H1 (cell line): Measurements from ENCODE around the gene ASTN2. TPM values are rescaled to one million over a fixed set of nuclear protein-coding genes. Genes with fewer than 3 reads are reported as not detected.

Experiments
- CTCF ChIA-PET: fragments of 300-600 bp; sonication (Branson Sonifier 250); formaldehyde crosslinking; loops from one replicate; lab custom pipeline; 2021; ENCODE audit not compliant: partially characterized antibody; lab: Charles Lee
- POLR2A ChIA-PET: fragments of 300-600 bp; sonication (Branson Sonifier 250); formaldehyde crosslinking; loops from one replicate; lab custom pipeline; 2021; ENCODE audit warnings: inconsistent platforms; ENCODE audit not compliant: partially characterized antibody; lab: Charles Lee
- DNase-seq, 2 experiments: peaks; one replicate each; pipeline versions ENCODE4 v3.0.0 to v3.0.0-alpha.2; 2010 to 2022; ENCODE audit warnings: low spot score in 2 of 2, low read depth in 1 of 2, mixed read lengths in 1 of 2
- FAIRE-seq: peaks from 2 replicates; lab custom pipeline; 2011; peaks lifted over from hg19 to GRCh38; lab: Jason Lieb, UNC
- H2AFZ ChIP-seq: 2 replicates; pipeline ENCODE4 v1.8.1; 2012; ENCODE audit warnings: low read length, inconsistent platforms
- H2AK5ac ChIP-seq: 2 replicates; pipeline ENCODE4 v1.6.1; 2013; ENCODE audit warnings: low read depth, low read length
- H2BK120ac ChIP-seq: replicated peaks from 2 replicates; pipeline ENCODE3; 2013; ENCODE audit warnings: low read depth, low read length, inconsistent platforms
- H2BK12ac ChIP-seq: 2 replicates; pipeline ENCODE4 v1.6.1; 2013; ENCODE audit warnings: low read depth, low read length
- H2BK15ac ChIP-seq: 2 replicates; pipeline ENCODE4 v1.6.1; 2013; ENCODE audit warnings: low read length
- H2BK20ac ChIP-seq: 2 replicates; pipeline ENCODE4 v1.6.1; 2013; ENCODE audit warnings: low read length
- H2BK5ac ChIP-seq: 2 replicates; pipeline ENCODE4 v1.6.1; 2013; ENCODE audit warnings: low read depth, low read length
- H3K14ac ChIP-seq: 2 replicates; pipeline ENCODE4 v1.6.1; 2013; ENCODE audit warnings: inconsistent platforms; ENCODE audit not compliant: insufficient read length
- H3K18ac ChIP-seq: 2 replicates; pipeline ENCODE4 v1.6.1; 2013; ENCODE audit warnings: low read length; ENCODE audit errors: extremely low read depth
- H3K23ac ChIP-seq: 2 replicates; pipeline ENCODE4 v1.6.1; 2013; ENCODE audit warnings: inconsistent platforms; ENCODE audit not compliant: insufficient read length
- H3K23me2 ChIP-seq: 2 replicates; pipeline ENCODE4 v1.6.1; 2013; ENCODE audit warnings: low read depth, low read length
- H3K27ac ChIP-seq: 2 replicates; pipeline ENCODE4 v1.6.1; 2011; ENCODE audit warnings: low read depth, low read length, inconsistent platforms
- H3K27me3 ChIP-seq, 4 experiments: replicated peaks in 1 of 4; 1 replicate in 1 of 4; 2 replicates in 3 of 4; pipeline versions ENCODE4 v1.6.1 to v1.8.1; 2011 to 2013; ENCODE audit warnings: low read length in 3 of 4, mild to moderate bottlenecking in 3 of 4, inconsistent platforms in 2 of 4, mixed read lengths in 2 of 4, moderate library complexity in 1 of 4; ENCODE audit not compliant: control insufficient read depth in 3 of 4, insufficient read depth in 3 of 4; ENCODE audit errors: extremely low read depth in 1 of 4
- H3K36me3 ChIP-seq, 4 experiments: 2 replicates each; pipeline versions ENCODE4 v1.6.1 to v1.8.1; 2011 to 2013; ENCODE audit warnings: mild to moderate bottlenecking in 4 of 4, low read length in 3 of 4, moderate library complexity in 2 of 4, control low read depth in 1 of 4, inconsistent platforms in 1 of 4; ENCODE audit not compliant: insufficient read depth in 4 of 4, control insufficient read depth in 2 of 4
- H3K4ac ChIP-seq: replicated peaks from 2 replicates; pipeline ENCODE3; 2013; ENCODE audit warnings: low read length, low read depth, mixed read lengths, inconsistent platforms; ENCODE audit not compliant: insufficient read length
- H3K4me1 ChIP-seq, 4 experiments: replicated peaks in 1 of 4; 1 replicate in 1 of 4; 2 replicates in 3 of 4; pipeline versions ENCODE4 v1.6.1 to v1.8.1; 2011 to 2013; ENCODE audit warnings: low read length in 3 of 4, inconsistent platforms in 2 of 4, mixed read lengths in 1 of 4; ENCODE audit not compliant: insufficient read depth in 4 of 4, control insufficient read depth in 3 of 4
- H3K4me2 ChIP-seq, 2 experiments: 2 replicates each; pipeline versions ENCODE4 v1.6.1 to v1.8.1; 2011 to 2013; ENCODE audit warnings: low read depth in 2 of 2, low read length in 2 of 2, control low read depth in 1 of 2, inconsistent platforms in 1 of 2, mild to moderate bottlenecking in 1 of 2; ENCODE audit not compliant: insufficient read depth in 1 of 2
- H3K4me3 ChIP-seq, 4 experiments: fragments of 200-600, 300-600 bp in 1 of 4; sonication (generic), shearing (Covaris generic), sonication (Bioruptor Twin) in 1 of 4; 2 replicates each; pipeline versions ENCODE4 v1.5.1 to v1.8.1; 2011 to 2016; ENCODE audit warnings: low read length in 4 of 4, low read depth in 3 of 4, control low read depth in 2 of 4, inconsistent platforms in 2 of 4, mild to moderate bottlenecking in 2 of 4, mixed read lengths in 1 of 4, moderate library complexity in 1 of 4; ENCODE audit not compliant: insufficient read depth in 2 of 4; ENCODE audit errors: extremely low read depth in 1 of 4
- H3K56ac ChIP-seq: replicated peaks from 2 replicates; pipeline ENCODE3; 2013; ENCODE audit warnings: low read depth, mild to moderate bottlenecking, mixed read lengths, low read length, inconsistent platforms; ENCODE audit not compliant: insufficient read length
- H3K79me1 ChIP-seq: 2 replicates; pipeline ENCODE4 v1.6.1; 2013; ENCODE audit warnings: low read depth, low read length, control low read depth
- H3K79me2 ChIP-seq, 2 experiments: 2 replicates each; pipeline versions ENCODE4 v1.6.1 to v1.8.1; 2012 to 2013; ENCODE audit warnings: low read length in 2 of 2, mild to moderate bottlenecking in 2 of 2, inconsistent platforms in 1 of 2; ENCODE audit not compliant: insufficient read depth in 2 of 2, control insufficient read depth in 1 of 2
- H3K9ac ChIP-seq, 4 experiments: replicated peaks in 1 of 4; 1 replicate in 1 of 4; 2 replicates in 3 of 4; pipeline versions ENCODE4 v1.6.1 to v1.8.1; 2011 to 2013; ENCODE audit warnings: low read depth in 3 of 4, low read length in 3 of 4, control low read depth in 2 of 4, mild to moderate bottlenecking in 2 of 4, moderate library complexity in 2 of 4, inconsistent platforms in 1 of 4; ENCODE audit errors: extremely low read depth in 1 of 4
- H3K9me3 ChIP-seq, 2 experiments: 2 replicates each; pipeline versions ENCODE4 v1.6.1 to v1.8.1; 2012 to 2013; ENCODE audit warnings: mild to moderate bottlenecking in 2 of 2, moderate library complexity in 2 of 2, control low read depth in 1 of 2, inconsistent platforms in 1 of 2, low read depth in 1 of 2, low read length in 1 of 2, mixed read lengths in 1 of 2; ENCODE audit not compliant: insufficient read depth in 2 of 2
- H4K20me1 ChIP-seq, 2 experiments: replicated peaks in 1 of 2; 2 replicates each; pipeline versions ENCODE3 to v1.8.1; 2011 to 2013; ENCODE audit warnings: inconsistent platforms in 2 of 2, low read length in 2 of 2, mild to moderate bottlenecking in 1 of 2; ENCODE audit not compliant: insufficient read depth in 2 of 2, control insufficient read depth in 1 of 2
- H4K5ac ChIP-seq: 2 replicates; pipeline ENCODE4 v1.6.1; 2013; ENCODE audit warnings: low read length, low read depth, mixed read lengths, inconsistent platforms; ENCODE audit not compliant: insufficient read length
- H4K8ac ChIP-seq: 2 replicates; pipeline ENCODE4 v1.8.0; 2013; ENCODE audit warnings: mild to moderate bottlenecking, moderate library complexity, low read length, inconsistent platforms; ENCODE audit not compliant: insufficient read depth; ENCODE audit errors: extremely low read depth
- H4K91ac ChIP-seq: replicated peaks from 2 replicates; pipeline ENCODE3; 2013; ENCODE audit warnings: low read length, mixed read lengths, inconsistent platforms; ENCODE audit not compliant: insufficient read length
- ASH2L ChIP-seq: fragments of 200-600, 300-600 bp; sonication (generic); IDR thresholded peaks from one replicate; pipeline ENCODE4 v1.7.1; 2017; ENCODE audit warnings: low read length
- CBX8 ChIP-seq: fragments of 300-800, 300-1000 bp; sonication (generic); IDR thresholded peaks from 2 replicates; pipeline ENCODE4 v1.7.1; 2016; ENCODE audit warnings: low read depth, low read length, borderline replicate concordance
- CHD1 ChIP-seq: IDR thresholded peaks from 2 replicates; pipeline ENCODE4 v1.6.1; 2012; ENCODE audit warnings: low read depth, low read length, improper control_type of control experiment
- EGR1 ChIP-seq: IDR thresholded peaks from 2 replicates; pipeline ENCODE4 v1.6.1; 2011; ENCODE audit warnings: low read depth, low read length, borderline replicate concordance
- EZH2 ChIP-seq: fragments of 200-600 bp; sonication (generic); IDR thresholded peaks from 2 replicates; pipeline ENCODE4 v1.7.1; 2012; ENCODE audit warnings: low read depth, mild to moderate bottlenecking, moderate library complexity, low read length, inconsistent platforms; ENCODE audit not compliant: severe bottlenecking
- HDAC2 ChIP-seq, 2 experiments: fragments of 300-600 bp in 1 of 2; sonication (generic) in 1 of 2; IDR thresholded peaks; 2 replicates each; pipeline ENCODE4 v1.6.1; 2011 to 2012; ENCODE audit warnings: low read depth in 2 of 2, low read length in 2 of 2, mild to moderate bottlenecking in 2 of 2, moderate library complexity in 2 of 2, borderline replicate concordance in 1 of 2, inconsistent platforms in 1 of 2
- HDAC6 ChIP-seq: IDR thresholded peaks from one replicate; pipeline ENCODE4 v1.7.1; 2012; ENCODE audit warnings: low read depth, mild to moderate bottlenecking, inconsistent platforms, low read length, moderate library complexity
- KDM5A ChIP-seq: fragments of 200-600 bp; IDR thresholded peaks from 2 replicates; pipeline ENCODE4 v1.7.1; 2012; ENCODE audit warnings: mild to moderate bottlenecking, low read length, inconsistent platforms, mixed read lengths
- NANOG ChIP-seq: IDR thresholded peaks from 2 replicates; pipeline ENCODE4 v1.6.1; 2011; ENCODE audit warnings: low read length, low read depth, mild to moderate bottlenecking, inconsistent platforms; ENCODE audit not compliant: insufficient read depth, poor library complexity, severe bottlenecking
- POLR2A ChIP-seq, 2 experiments: IDR thresholded peaks; 1 replicate in 1 of 2; 2 replicates in 1 of 2; pipeline ENCODE4 v1.6.1; 2011; ENCODE audit warnings: low read depth in 2 of 2, low read length in 2 of 2, mild to moderate bottlenecking in 2 of 2; ENCODE audit errors: control extremely low read depth in 1 of 2
- SP1 ChIP-seq: IDR thresholded peaks from 2 replicates; pipeline ENCODE4 v1.6.1; 2011; ENCODE audit warnings: low read depth, low read length
- TCF12 ChIP-seq: IDR thresholded peaks from 2 replicates; pipeline ENCODE4 v1.6.1; 2011; ENCODE audit warnings: low read depth, mild to moderate bottlenecking, low read length
- WGBS, 2 experiments: shearing (Covaris generic) in 1 of 2; methylation state at CpG; one replicate each; pipeline versions ENCODE4 v1.1.6 to v1.1.7; 2013 to 2015; ENCODE audit warnings: low lambda C conversion rate in 2 of 2, mixed read lengths in 2 of 2, inconsistent platforms in 1 of 2, low coverage in 1 of 2, missing lambda C conversion rate in 1 of 2; ENCODE audit not compliant: insufficient replicate concordance in 2 of 2, insufficient coverage in 1 of 2, insufficient read length in 1 of 2; ENCODE audit errors: extremely low coverage in 1 of 2, missing lambda C conversion rate in 1 of 2; 5-methylcytosine and 5-hydroxymethylcytosine counted together
- polyA plus RNA-seq, 7 experiments: library from polyadenylated mRNA; depleted of rRNA in 3 of 7; stranded (reverse) in 5 of 7; unstranded in 2 of 7; fragments of >200 nt in 5 of 7; fragments of 200-250 nt in 2 of 7; gene quantifications; 1 replicate in 5 of 7; 2 replicates in 1 of 7; 4 replicates in 1 of 7; pipeline versions ENCODE4 v1.2.1 to v1.2.3, GENCODE V29; 2011 to 2013; ENCODE audit warnings: missing spikeins in 2 of 7, mixed read lengths in 2 of 7
- total RNA-seq: library from RNA; stranded (reverse); fragmentation: NEBNext Ultra II Directional; extraction: Animal tissue kit (Norgen Biotek cat#: 25700); gene quantifications from 2 replicates; pipeline ENCODE4 v1.2.1, GENCODE V29; 2021
- TF ChIP-seq, protein P1 (sequence below): IDR thresholded peaks from 2 replicates; pipeline ENCODE4 v1.6.1; 2012; ENCODE audit warnings: inconsistent platforms
- TF ChIP-seq, protein P2 (sequence below): IDR thresholded peaks from 2 replicates; pipeline ENCODE4 v1.6.1; 2011; ENCODE audit warnings: low read depth, mild to moderate bottlenecking, low read length; ENCODE audit not compliant: insufficient read depth

ASTN2 gene
- total and polyA plus RNA-seq, 2 of the 8 experiments (the other 6 are each of a cell fraction or from before 2014, with no cell fraction given) = 8.2 to 13.7 TPM

DNA sequence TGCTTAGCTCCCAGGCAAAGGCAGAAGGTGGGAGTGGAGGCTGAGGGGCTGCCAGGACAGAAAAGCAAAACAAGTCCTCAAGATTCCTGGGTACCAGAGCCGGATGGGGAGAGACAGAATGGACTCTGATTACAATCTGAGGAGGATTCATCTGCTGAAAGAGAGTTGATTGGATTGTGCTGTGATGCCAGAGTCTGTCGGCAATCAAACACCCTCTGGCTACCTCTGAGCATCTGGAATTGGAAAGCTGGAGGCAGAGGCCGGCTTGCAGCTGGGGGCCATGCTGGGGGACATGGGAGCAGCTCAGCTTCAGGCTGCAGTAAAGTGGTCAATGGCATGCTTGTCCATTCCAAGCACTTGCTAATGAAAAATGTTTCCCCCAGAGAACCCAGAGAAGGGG, 59.3 kb downstream of the ASTN2 start:
- Histone ChIP-seq H3K23ac (no peak overlapping the region), H3K4me3 (no peak overlapping the region), H3K4me1 (peaks cover 0 to 9% (median 5%) of the 10 kb centered on the region in 4 experiments; a peak in 5 of 7 replicates), H2AFZ (no peak overlapping the region), H3K9me3 (no peaks in the 10 kb centered on the region), H3K79me2 (no peaks in the 10 kb centered on the region), H3K36me3 (no peaks in the 10 kb centered on the region), H3K18ac (no peak overlapping the region), H3K14ac (no peak overlapping the region), H3K4ac (no peak overlapping the region), H4K20me1 (no peaks in the 10 kb centered on the region), H4K5ac (no peak overlapping the region), H4K91ac (no peak overlapping the region), H2BK5ac (no peak overlapping the region), H2BK12ac (no peak overlapping the region), H2BK15ac (no peak overlapping the region), H3K4me2 (no peak overlapping the region), H4K8ac (no peak overlapping the region), H2AK5ac (no peak overlapping the region), H3K27me3 (no peaks in the 10 kb centered on the region), H2BK120ac (no peak overlapping the region), H3K27ac (no peak overlapping the region), H2BK20ac (no peak overlapping the region), H3K79me1 (no peaks in the 10 kb centered on the region), H3K9ac (no peak overlapping the region), H3K23me2 (no peaks in the 10 kb centered on the region; the same call in 1 of the 2 replicates), H3K56ac (no peak overlapping the region)
- POLR2A ChIA-PET = no interaction called here
- DNase-seq = no peak
- no peak for FAIRE-seq
- no peak for TF ChIP-seq TCF12
- TF ChIP-seq POLR2A (IDR thresholded peaks at IDR 0.05; ENCODE audit: control extremely low read depth in 1 of 2, low read depth in 2 of 2, low read length in 2 of 2) = no peak
- TF ChIP-seq SP1 = no peak
- TF ChIP-seq, protein P1, sequence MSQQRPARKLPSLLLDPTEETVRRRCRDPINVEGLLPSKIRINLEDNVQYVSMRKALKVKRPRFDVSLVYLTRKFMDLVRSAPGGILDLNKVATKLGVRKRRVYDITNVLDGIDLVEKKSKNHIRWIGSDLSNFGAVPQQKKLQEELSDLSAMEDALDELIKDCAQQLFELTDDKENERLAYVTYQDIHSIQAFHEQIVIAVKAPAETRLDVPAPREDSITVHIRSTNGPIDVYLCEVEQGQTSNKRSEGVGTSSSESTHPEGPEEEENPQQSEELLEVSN = no peak
- no peak for TF ChIP-seq CBX8
- no peak for TF ChIP-seq NANOG
- no peak for TF ChIP-seq ASH2L
- TF ChIP-seq EGR1 = no peak
- no peak for TF ChIP-seq KDM5A
- no peak for TF ChIP-seq EZH2
- TF ChIP-seq HDAC6 = no peak
- TF ChIP-seq, protein P2, sequence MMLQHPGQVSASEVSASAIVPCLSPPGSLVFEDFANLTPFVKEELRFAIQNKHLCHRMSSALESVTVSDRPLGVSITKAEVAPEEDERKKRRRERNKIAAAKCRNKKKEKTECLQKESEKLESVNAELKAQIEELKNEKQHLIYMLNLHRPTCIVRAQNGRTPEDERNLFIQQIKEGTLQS = no peak
- TF ChIP-seq CHD1 = no peak
- no peak for TF ChIP-seq HDAC2 (IDR thresholded peaks at IDR 0.05; ENCODE audit: borderline replicate concordance in 1 of 2, low read depth in 2 of 2, low read length in 2 of 2)
- 83% methylated on average over 3 of the region's 3 CpGs; no CpG with 5 or more reads in 1 of the 2 experiments for WGBS, 2 experiments
- CTCF ChIA-PET = interaction anchor here (0.7 to 1.4 kb wide), 4 partner anchors 10 to 196 kb away, joined by 3 read pairs; no protein-coding TSS in a partner anchor
